Stimulated activated CD4-positive, alpha-beta T cell treated with anti-CD3 and anti-CD28 coated beads, Interleukin-15, amount 100 ng/mL, for 24 hours (primary cell): ENCODE measurements around the gene CALHM3.
"Not testable (repeated sequence)": the region's sequence is repeated elsewhere in the genome, so short reads cannot be mapped to it uniquely, and the experiment has no call there.

Experiments
- DNase-seq: peaks from one replicate; pipeline ENCODE4 v3.0.0-alpha.2; 2020

The CALHM3 gene

DNA sequence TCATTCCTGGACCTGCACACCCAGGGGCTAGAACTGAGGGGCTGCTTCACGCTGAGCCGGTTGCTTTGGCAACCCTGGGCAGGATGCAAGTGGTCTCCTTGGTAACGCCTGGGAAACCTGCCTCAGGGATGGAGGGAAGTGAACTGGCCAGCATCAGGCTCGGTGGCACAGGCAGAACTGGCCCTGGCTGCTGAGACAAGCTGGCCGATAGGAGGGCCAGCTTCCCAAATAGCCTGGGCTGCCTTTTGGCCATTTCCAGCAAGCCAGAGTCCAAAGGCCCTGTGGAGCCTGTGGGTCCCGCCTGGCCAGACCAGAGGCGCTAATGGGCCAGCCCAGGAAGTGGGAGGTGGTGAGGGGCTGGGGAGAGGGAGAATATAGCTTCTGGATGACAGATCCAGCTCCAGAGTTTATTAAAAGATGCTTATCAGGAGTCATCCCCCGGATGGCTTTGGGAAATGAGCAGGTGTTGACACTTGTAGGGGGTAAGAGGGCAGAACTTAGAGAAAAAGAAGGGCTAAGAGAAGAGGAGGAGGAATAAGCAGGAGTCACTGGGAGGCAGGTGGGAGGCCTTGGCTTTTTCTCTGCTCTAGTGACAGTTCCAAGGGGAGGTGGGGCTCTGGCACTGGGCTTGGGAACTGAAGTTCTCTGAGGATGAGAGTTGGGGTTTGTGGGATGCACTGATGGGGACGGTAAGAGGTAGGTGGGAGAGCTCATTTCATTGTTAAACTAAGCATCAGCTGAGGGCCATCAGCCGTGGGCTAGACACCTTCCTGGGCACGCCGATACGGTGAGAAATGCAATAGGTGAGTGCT lies 24.0 kb upstream of the CALHM3 start:
- no peak for DNase-seq

GRCh38 chr10:103501186-103501585 lies 22.1 kb upstream of the CALHM3 start:
- no peak for DNase-seq

- DNase-seq, result peak; percentile 15
Measured at GRCh38 chr10:103500481-103500880, 21.4 kb upstream of the CALHM3 start.

GRCh38 chr10:103499881-103500280 lies 20.8 kb upstream of the CALHM3 start:
- no peak for DNase-seq

DNA sequence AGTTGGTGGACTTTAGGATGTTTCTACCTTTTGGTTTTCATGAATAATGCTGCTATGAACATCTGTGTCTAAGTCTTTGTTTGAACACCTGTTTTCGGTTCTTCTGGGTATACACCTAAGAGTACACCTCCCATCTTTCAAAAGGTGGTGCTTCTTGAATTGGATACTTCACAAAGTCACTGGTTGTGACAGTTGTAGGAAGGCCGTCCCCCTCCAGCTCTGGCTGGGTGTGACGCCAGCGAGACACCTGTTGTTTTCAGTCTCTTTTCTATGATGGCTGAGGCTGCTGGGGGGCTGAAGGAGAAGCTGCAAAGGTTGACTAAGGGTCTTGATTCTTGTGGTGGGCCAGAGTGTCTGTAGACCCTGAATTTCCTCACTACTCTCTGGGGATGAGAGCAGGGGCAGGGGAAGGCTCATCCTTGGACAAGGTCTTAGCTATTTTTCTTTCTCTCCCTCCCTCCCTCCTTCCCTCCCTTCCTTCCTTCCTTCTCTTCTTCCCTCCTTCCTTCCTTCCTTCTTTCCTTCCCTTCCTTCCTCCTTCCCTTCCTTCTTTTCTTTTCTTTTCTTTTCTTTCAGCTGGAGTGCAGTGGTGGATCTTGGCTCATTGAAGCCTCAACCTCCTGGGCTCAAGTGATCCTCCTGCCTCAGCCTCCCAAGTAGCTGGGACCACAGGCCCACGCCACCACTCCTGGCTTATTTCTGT lies 20.0 kb upstream of the CALHM3 start:
- no peak for DNase-seq

DNA sequence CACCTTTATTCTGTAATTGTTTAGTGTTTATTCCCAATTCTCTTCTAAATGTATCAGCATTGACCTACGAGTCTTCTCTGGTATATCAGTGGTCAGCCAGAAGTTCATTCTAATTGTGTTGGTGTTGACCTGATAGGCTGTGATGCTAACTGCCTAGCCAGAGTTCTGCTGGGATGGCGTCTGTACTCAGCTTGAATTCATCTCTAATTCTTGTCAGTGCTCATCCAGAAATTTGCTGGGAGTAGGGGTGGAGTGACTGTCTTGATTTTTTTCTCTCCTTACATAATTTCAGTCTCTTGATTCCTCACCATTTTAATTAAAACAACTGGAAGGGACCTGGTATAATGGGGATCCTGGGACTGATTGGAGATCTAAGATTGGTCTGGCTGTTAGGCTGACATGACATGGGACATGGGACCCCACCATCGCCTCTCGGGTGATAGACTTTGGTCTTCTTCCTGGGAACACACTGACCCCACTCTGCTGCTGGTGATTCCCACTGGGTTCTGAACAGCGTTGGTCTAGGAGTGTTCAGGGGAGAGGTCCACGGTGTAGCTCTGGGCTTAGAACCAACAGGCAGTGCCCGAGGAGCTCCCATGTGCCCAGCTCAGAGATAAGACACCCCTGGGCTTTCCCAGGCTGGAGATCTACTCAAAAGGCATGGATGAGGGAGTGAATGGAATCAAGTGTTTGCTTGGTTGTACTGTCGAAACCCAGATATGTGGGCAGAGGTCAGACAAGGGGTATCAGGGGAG lies 18.3 kb upstream of the CALHM3 start:
- no peak for DNase-seq

DNA sequence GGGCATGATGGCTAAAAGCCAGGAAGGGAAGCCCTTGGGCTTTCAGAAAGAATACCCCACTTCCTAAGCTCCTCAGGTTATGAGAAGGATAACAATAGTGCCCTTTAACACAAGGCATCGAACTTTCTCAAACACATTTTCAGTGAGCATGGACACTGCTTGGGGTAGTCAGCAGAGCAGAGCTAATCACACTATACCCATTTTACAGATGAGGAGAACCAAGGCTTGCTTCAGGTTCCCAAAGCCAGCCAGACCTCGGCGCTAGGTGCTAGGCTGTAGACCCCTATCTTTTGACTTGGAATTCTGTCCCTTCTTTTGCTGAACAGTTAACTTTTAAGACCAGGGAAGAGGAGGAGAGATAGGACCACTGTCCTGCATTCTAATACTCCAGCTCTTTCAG lies 16.3 kb upstream of the CALHM3 start:
- no peak for DNase-seq

GRCh38 chr10:103493916-103494877 lies 15.2 kb upstream of the CALHM3 start:
- DNase-seq, result peak; percentile 52

DNA sequence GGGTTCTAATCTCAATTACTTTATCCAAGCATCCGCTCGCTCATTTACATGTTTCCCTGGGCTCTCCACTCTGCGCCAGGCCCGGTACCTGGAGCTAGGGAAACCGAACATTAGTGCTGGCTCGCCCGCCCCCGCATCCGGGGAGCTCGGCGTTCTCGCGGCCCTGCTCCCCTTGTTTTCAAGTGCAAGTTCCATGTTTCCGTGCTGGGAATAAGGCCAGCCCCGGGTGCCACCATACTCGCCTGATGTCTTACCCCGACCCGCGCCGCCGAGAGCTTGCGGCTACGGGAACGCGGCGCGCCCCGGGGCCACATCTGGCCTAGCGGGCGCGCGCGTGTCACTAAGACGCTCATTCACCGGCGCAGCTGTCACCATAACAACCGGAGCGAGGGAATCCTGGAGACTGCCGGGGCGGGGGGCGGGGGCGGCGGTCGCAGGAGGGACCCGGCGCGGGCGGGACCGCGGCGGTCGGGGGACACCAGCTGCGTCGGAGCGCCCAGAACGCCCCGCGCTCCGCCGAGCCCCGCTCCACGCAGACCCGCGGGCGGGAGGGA lies 14.4 kb upstream of the CALHM3 start, which contains the start of gene NEURL1:
NEURL1 (plus strand) TSS at position 344 of the 554 bp plus-strand sequence. CDS start 683 bp downstream, outside the sequence.
- peak; percentile 52 for DNase-seq

DNA sequence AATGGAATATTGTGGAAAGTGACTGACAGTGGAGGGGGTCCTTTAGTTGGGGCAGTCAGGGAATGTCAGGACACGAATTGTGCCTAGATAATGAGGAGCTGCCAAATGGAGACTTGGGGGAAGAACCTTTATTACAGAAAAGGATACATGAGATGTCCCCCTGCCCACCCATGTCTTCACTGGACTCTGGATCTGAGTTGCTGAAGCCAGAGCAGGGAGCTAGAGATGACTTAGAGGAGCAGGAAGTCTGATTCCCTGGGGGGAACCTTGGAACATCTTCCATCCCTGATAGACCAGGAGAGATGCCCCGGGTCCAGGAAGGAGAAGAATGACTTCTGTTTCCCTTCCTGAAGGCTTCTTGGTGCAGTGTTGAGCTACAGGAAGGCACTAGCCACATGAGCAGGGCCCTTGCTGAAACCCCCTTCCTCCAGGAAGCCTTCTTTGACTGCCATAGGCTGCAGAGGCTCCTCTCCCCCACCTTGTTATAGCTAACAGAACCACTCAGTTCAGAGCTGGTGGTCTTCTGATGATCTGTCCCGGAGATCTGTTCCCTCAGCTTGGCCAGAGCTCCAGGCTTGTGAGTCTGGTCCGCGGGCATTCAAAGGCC lies 13.7 kb upstream of the CALHM3 start:
- no peak for DNase-seq

GRCh38 chr10:103491729-103492364 lies 12.8 kb upstream of the CALHM3 start:
- DNase-seq, result no peak

GRCh38 chr10:103490986-103491314 lies 11.9 kb upstream of the CALHM3 start:
- DNase-seq, result no peak

GRCh38 chr10:103487410-103487708 lies 8.3 kb upstream of the CALHM3 start:
- no peak for DNase-seq

GRCh38 chr10:103486635-103487409 lies 7.8 kb upstream of the CALHM3 start:
- DNase-seq, result not testable (repeated sequence)

GRCh38 chr10:103481974-103482531 lies 3.0 kb upstream of the CALHM3 start:
- no peak for DNase-seq

- no peak for DNase-seq
Measured at GRCh38 chr10:103480521-103480920, 1.5 kb upstream of the CALHM3 start.

DNA sequence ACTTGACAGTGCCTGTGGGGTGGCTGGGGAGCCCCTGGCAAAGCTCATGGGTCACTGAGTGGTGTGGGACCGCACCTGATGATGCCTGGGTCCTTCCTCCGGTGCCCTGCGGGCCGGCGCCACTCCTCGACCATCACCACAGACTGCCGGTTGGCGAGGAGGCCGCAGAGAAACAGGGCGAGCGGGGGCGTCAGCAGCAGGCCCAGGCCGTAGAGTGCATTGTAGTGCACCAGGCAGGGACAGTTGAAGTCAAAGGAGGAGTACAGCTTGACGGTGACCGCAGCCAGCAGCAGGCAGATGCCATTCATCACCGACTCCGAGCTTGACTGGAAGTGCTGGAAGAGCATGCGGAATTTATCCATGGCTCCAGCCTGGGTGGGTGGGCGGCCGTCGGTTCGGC lies 369 bp downstream of the CALHM3 start:
- DNase-seq, result no peak

DNA sequence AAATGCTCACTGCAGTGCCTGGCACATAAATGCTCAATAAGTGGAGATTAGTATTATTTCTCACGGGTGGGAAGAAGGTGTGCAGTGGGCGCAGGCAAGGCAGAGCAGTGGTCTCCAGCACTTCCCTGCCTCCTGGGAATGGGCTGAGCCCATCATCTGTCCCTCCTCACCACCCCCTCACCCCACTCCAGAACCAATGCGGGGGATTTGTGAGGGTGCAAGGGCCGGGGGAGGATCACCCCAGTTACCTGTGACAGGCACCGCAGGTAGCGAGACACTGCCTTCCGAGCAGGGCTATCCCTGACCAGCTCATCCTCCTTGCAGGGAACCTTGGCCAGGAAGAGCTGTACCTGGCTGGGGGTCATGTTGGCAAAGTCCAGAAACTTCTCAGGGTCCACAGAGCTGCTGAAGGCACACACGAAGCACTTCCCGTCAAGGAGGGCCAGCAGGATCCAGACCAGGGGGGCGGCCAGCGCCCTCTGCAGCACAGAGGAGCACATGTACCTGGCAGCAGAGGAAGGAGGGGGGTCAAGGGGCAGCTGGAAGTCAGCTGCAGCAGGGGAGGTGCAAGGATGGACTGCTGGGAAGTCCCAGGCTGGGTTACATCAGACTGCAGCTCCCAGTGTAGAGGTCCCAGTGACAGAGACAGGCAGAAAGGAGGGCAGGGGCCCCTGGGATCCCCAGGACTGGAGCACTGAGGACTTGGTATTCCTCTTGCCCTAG lies 2.8 kb downstream of the CALHM3 start:
- no peak for DNase-seq

DNA sequence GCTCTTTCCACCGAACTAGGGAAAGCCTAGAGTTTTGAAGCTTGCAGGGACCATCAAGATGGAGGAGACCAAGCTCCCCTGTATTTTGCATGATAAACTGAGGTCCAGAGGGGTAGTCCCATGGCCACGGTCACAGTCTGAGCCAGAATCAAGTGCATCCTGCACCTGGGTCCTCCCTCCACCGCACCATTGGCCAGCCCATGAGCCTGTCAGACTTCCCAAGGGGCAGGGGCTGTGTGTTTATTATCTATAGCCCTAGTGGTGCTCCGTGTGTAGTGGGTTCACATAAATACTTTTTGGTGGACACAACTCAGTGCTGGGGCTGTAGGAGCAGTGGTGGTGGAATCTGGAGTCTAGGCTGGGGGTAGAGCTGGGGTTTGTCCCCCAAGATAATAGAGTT lies 3.6 kb downstream of the CALHM3 start:
- DNase-seq, result no peak

- DNase-seq, result no peak
Measured at GRCh38 chr10:103474077-103474476, 5.0 kb downstream of the CALHM3 start.
